Right lobe of liver (tissue), 6 donors: ENCODE measurements around the gene PRSS3. TPM values are rescaled to one million over a fixed set of nuclear protein-coding genes. Genes with fewer than 3 reads are reported as not detected.
A peak's percentile ranks its signal among the peaks of the same experiment; 100 is the strongest.

ENCODE experiments used
- ATAC-seq, 4 donors: fragments of 200-7000 bp; cut with Tn5 transposase; one replicate each; pipeline ENCODE4 v1.9.1; 2020; ENCODE audit warnings: mild to moderate bottlenecking in 4 of 4, moderate library complexity in 4 of 4
- DNase-seq, 3 donors: peaks; one replicate each; pipeline ENCODE4 v3.0.0-alpha.2; 2020
- H3K27ac ChIP-seq, 3 donors: fragments of 200-600 bp; one replicate each; pipeline ENCODE4 v1.8.0; 2022
- H3K27me3 ChIP-seq, 2 donors: fragments of 200-600 bp; one replicate each; pipeline ENCODE4 v1.8.0; 2022
- H3K36me3 ChIP-seq, 4 donors: fragments of 200-600 bp; sonication (generic) in 1 of 4; one replicate each; pipeline versions ENCODE4 v1.5.1 to v1.8.0; 2017 to 2022; ENCODE audit warnings: control low read depth in 1 of 4
- H3K4me1 ChIP-seq, 4 donors: fragments of 200-600 bp; sonication (generic) in 1 of 4; one replicate each; pipeline versions ENCODE4 v1.5.1 to v1.8.0; 2017 to 2022; ENCODE audit warnings: control low read depth in 1 of 4
- H3K4me3 ChIP-seq, 3 donors: fragments of 200-600 bp; one replicate each; pipeline ENCODE4 v1.8.0; 2022
- H3K9me3 ChIP-seq, 4 donors: fragments of 200-600 bp; sonication (generic) in 1 of 4; one replicate each; pipeline versions ENCODE4 v1.5.1 to v1.8.0; 2017 to 2022; ENCODE audit warnings: control low read depth in 1 of 4
- CTCF ChIP-seq, 4 donors: fragments of 200-600 bp in 3 of 4; fragments of 450-650 bp in 1 of 4; IDR thresholded peaks; one replicate each; pipeline versions ENCODE4 v1.5.1 to v1.8.0; 2016 to 2022; ENCODE audit warnings: antibody characterized with exemption in 4 of 4, mild to moderate bottlenecking in 2 of 4
- POLR2A ChIP-seq: fragments of 450-650 bp; IDR thresholded peaks from one replicate; pipeline ENCODE4 v1.6.1; 2017; ENCODE audit warnings: antibody characterized with exemption, mild to moderate bottlenecking
- WGBS: methylation state at CpG from one replicate; pipeline ENCODE4 v1.1.6; 2018; ENCODE audit warnings: low coverage, low lambda C conversion rate; ENCODE audit not compliant: insufficient coverage; ENCODE audit errors: missing lambda C conversion rate; 5-methylcytosine and 5-hydroxymethylcytosine counted together
- intact Hi-C, 2 donors: fragments of 100-400 bp; cut with DNase I; formaldehyde crosslinking; loops; one replicate each; pipeline versions ENCODE4 v1.11.2 to v1.14.1; 2022
- total RNA-seq, 6 experiments: library from RNA; depleted of rRNA in 2 of 6; stranded (reverse); fragments of >200 nt in 2 of 6; fragmentation: NEBNext Ultra II Directional in 3 of 6; extraction: Animal tissue kit (Norgen Biotek cat#: 25700) in 3 of 6; gene quantifications; one replicate each; pipeline versions ENCODE4 v1.1.0 to v1.2.4, GENCODE V29; 2016 to 2023
- donor health status: DM: no; HTN: yes; CAD: no.
- donor health status: DM: no; HTN: no; CAD: no.
- donor health status: DM: no; HTN: no; CAD: no.
- donor health status: DM: no; HTN: yes; CAD: no.
- donor health status: DM: no; HTN: yes; CAD: no.

PRSS3 gene
- total RNA-seq, 6 experiments from 2014 or later = 0.93 to 18.0 (median 3.8) TPM

GRCh38 chr9:33815781-33816180 is 20.4 kb downstream of the PRSS3 start:
- peak overlapping the region; percentile 94 to 98 (median 98) for H3K27ac ChIP-seq
- peak overlapping the region in 1 of 3 donors; percentile 92 for H3K4me3 ChIP-seq
- DNase-seq (no peak), ATAC-seq (no peak)
- no peaks in the 10 kb centered on the region for H3K36me3 ChIP-seq
- TF ChIP-seq CTCF (IDR thresholded peaks at IDR 0.05) = no peak
- TF ChIP-seq POLR2A = no peak
- intact Hi-C loops = loop anchor here in 1 of 2 donors (5.0 kb wide), 1 partner anchor 37 kb away; no protein-coding TSS in a partner anchor
- 91% methylated on average over 6 of the region's 7 CpGs for WGBS
- peaks cover 0 to 33% (median 13%) of the 10 kb centered on the region in 4 donors for H3K4me1 ChIP-seq
- H3K27me3 ChIP-seq = no peaks in the 10 kb centered on the region
- H3K9me3 ChIP-seq = no peaks in the 10 kb centered on the region

GRCh38 chr9:33816327-33817252 is 21.2 kb downstream of the PRSS3 start, which contains the start of gene UBE2R2:
Gene UBE2R2, plus strand, starts transcription at chr9:33817160. Its CDS starts 598 bp downstream, at chr9:33817758.
- TF ChIP-seq CTCF (IDR thresholded peaks at IDR 0.05) (no peak), POLR2A (peak; percentile 93)
- DNase-seq (peak; percentile 94 to 97 (median 96)), ATAC-seq (peak; percentile 79 to 90 (median 86))
- Histone ChIP-seq H3K9me3 (no peaks in the 10 kb centered on the region), H3K4me3 (peak within 1 kb of the TSS; percentile 90 to 92 (median 91)), H3K27ac (peak within 1 kb of the TSS; percentile 98), H3K27me3 (no peaks in the 10 kb centered on the region), H3K36me3 (no peaks in the 10 kb centered on the region), H3K4me1 (peaks cover 0 to 37% (median 16%) of the 10 kb centered on the region in 4 donors)
- intact Hi-C loops = loop anchor here in 1 of 2 donors (5.0 kb wide), 1 partner anchor 36 kb away; no protein-coding TSS in a partner anchor
- under 1% methylated on average over 37 of the region's 66 CpGs for WGBS

- Histone ChIP-seq H3K27ac (peak overlapping the region; percentile 98), H3K4me1 (peaks cover 0 to 37% (median 16%) of the 10 kb centered on the region in 4 donors), H3K36me3 (no peaks in the 10 kb centered on the region), H3K27me3 (no peaks in the 10 kb centered on the region), H3K9me3 (no peaks in the 10 kb centered on the region), H3K4me3 (peak overlapping the region; percentile 90 to 92 (median 91))
- 2% methylated on average over 18 of the region's 81 CpGs for WGBS
- TF ChIP-seq POLR2A (peak; percentile 37), CTCF (IDR thresholded peaks at IDR 0.05) (peak in 1 of 4 donors; percentile 26)
- peak in 1 of 3 donors; percentile 68 for DNase-seq
- ATAC-seq = peak; percentile 2 to 27 (median 13)
- intact Hi-C loops = loop anchor here in 1 of 2 donors (5.0 kb wide), 1 partner anchor 35 kb away; no protein-coding TSS in a partner anchor
Observed at GRCh38 chr9:33817327-33818166, 22.2 kb downstream of the PRSS3 start.

GRCh38 chr9:33818167-33818846 is 22.9 kb downstream of the PRSS3 start:
- Histone ChIP-seq H3K4me3 (peak overlapping the region; percentile 90 to 92 (median 91)), H3K27me3 (no peaks in the 10 kb centered on the region), H3K27ac (peak overlapping the region; percentile 98), H3K36me3 (no peaks in the 10 kb centered on the region), H3K9me3 (no peaks in the 10 kb centered on the region), H3K4me1 (peaks cover 0 to 37% (median 16%) of the 10 kb centered on the region in 4 donors)
- peak; percentile 64 to 86 (median 64) for DNase-seq
- no peak for TF ChIP-seq CTCF (IDR thresholded peaks at IDR 0.05)
- TF ChIP-seq POLR2A = peak; percentile 29
- intact Hi-C loops = loop anchor here in 1 of 2 donors (5.0 kb wide), 1 partner anchor 34 kb away; no protein-coding TSS in a partner anchor
- peak; percentile 29 to 54 (median 40) for ATAC-seq
- 0% methylated on average over 15 of the region's 18 CpGs for WGBS
